ENCODE measurements around the gene CFAP74.

CFAP74 gene

GRCh38 chr1:1926886-1927660, 76.5 kb downstream of the CFAP74 start:
- Mint-ChIP-seq H3K9me3 (no peaks in the 10 kb centered on the region), H3K27ac (ENCODE audit: low read depth) (no peak overlapping the region), H3K27me3 (no peaks in the 10 kb centered on the region), H3K4me1 (no peaks in the 10 kb centered on the region), H3K4me3 (no peak overlapping the region), H3K36me3 (ENCODE audit: insufficient read depth) (no peaks in the 10 kb centered on the region)
- DNase-seq (ENCODE audit: low spot score in 2 of 2) (no peak), ATAC-seq (replicated peaks; ENCODE audit: extremely low read depth, poor library complexity, severe bottlenecking) (no peak)

- H3K4me3 Mint-ChIP-seq: no peak overlapping the region
- H3K4me1 Mint-ChIP-seq: no peaks in the 10 kb centered on the region
These were observed 77.2 kb downstream of the CFAP74 start for GRCh38 chr1:1926346-1926811.

GRCh38 chr1:1925437-1926345, 77.9 kb downstream of the CFAP74 start:
- DNase-seq (ENCODE audit: low spot score in 2 of 2) (no peak), ATAC-seq (replicated peaks; ENCODE audit: extremely low read depth, poor library complexity, severe bottlenecking) (no peak)
- Mint-ChIP-seq H3K27ac (ENCODE audit: low read depth) (no peak overlapping the region), H3K9me3 (no peaks in the 10 kb centered on the region), H3K4me3 (no peak overlapping the region), H3K4me1 (no peaks in the 10 kb centered on the region), H3K36me3 (ENCODE audit: insufficient read depth) (no peaks in the 10 kb centered on the region), H3K27me3 (no peaks in the 10 kb centered on the region)

More at GRCh38 chr1:1926346-1926811, 77.2 kb downstream of the CFAP74 start:
- Mint-ChIP-seq H3K27ac (ENCODE audit: low read depth) (no peak overlapping the region), H3K9me3 (no peaks in the 10 kb centered on the region), H3K36me3 (ENCODE audit: insufficient read depth) (no peaks in the 10 kb centered on the region), H3K27me3 (no peaks in the 10 kb centered on the region)
- DNase-seq (ENCODE audit: low spot score in 2 of 2) (no peak), ATAC-seq (replicated peaks; ENCODE audit: extremely low read depth, poor library complexity, severe bottlenecking) (no peak)

- H3K36me3 Mint-ChIP-seq (ENCODE audit: insufficient read depth): no peaks in the 10 kb centered on the region
These were observed 78.7 kb downstream of the CFAP74 start for GRCh38 chr1:1924849-1925248.

GRCh38 chr1:1924386-1924785, 79.2 kb downstream of the CFAP74 start:
- no peak overlapping the region for H3K4me3 Mint-ChIP-seq
- DNase-seq (ENCODE audit: low spot score in 2 of 2) (no peak), ATAC-seq (replicated peaks; ENCODE audit: extremely low read depth, poor library complexity, severe bottlenecking) (no peak)
- no peaks in the 10 kb centered on the region for H3K4me1 Mint-ChIP-seq
- H3K36me3 Mint-ChIP-seq (ENCODE audit: insufficient read depth): peaks cover 1% of the 10 kb centered on the region
- H3K27ac Mint-ChIP-seq (ENCODE audit: low read depth): no peak overlapping the region
- no peaks in the 10 kb centered on the region for H3K27me3 Mint-ChIP-seq
- no peaks in the 10 kb centered on the region for H3K9me3 Mint-ChIP-seq

More at GRCh38 chr1:1924849-1925248, 78.7 kb downstream of the CFAP74 start:
- no peak overlapping the region for H3K4me3 Mint-ChIP-seq
- ATAC-seq (replicated peaks; ENCODE audit: extremely low read depth, poor library complexity, severe bottlenecking): no peak
- H3K27me3 Mint-ChIP-seq: no peaks in the 10 kb centered on the region
- H3K4me1 Mint-ChIP-seq: no peaks in the 10 kb centered on the region
- DNase-seq (ENCODE audit: low spot score in 2 of 2): no peak
- no peaks in the 10 kb centered on the region for H3K9me3 Mint-ChIP-seq
- H3K27ac Mint-ChIP-seq (ENCODE audit: low read depth): no peak overlapping the region

- no peaks in the 10 kb centered on the region for H3K4me1 Mint-ChIP-seq
- ATAC-seq (replicated peaks; ENCODE audit: extremely low read depth, poor library complexity, severe bottlenecking): no peak
- H3K27me3 Mint-ChIP-seq: no peaks in the 10 kb centered on the region
- H3K9me3 Mint-ChIP-seq: no peaks in the 10 kb centered on the region
- peaks cover 4% of the 10 kb centered on the region for H3K36me3 Mint-ChIP-seq (ENCODE audit: insufficient read depth)
- no peak overlapping the region for H3K27ac Mint-ChIP-seq (ENCODE audit: low read depth)
- no peak overlapping the region for H3K4me3 Mint-ChIP-seq
- no peak for DNase-seq (ENCODE audit: low spot score in 2 of 2)
These were observed 80.4 kb downstream of the CFAP74 start for GRCh38 chr1:1922956-1923833.

- Mint-ChIP-seq H3K27me3 (no peaks in the 10 kb centered on the region), H3K27ac (ENCODE audit: low read depth) (no peak overlapping the region), H3K9me3 (no peaks in the 10 kb centered on the region), H3K4me1 (no peaks in the 10 kb centered on the region), H3K4me3 (no peak overlapping the region), H3K36me3 (ENCODE audit: insufficient read depth) (peaks cover 4% of the 10 kb centered on the region)
- no peak for DNase-seq (ENCODE audit: low spot score in 2 of 2)
- no peak for ATAC-seq (replicated peaks; ENCODE audit: extremely low read depth, poor library complexity, severe bottlenecking)
These were observed 81.0 kb downstream of the CFAP74 start for GRCh38 chr1:1922702-1922955.

GRCh38 chr1:1921901-1922701, 81.5 kb downstream of the CFAP74 start:
- H3K9me3 Mint-ChIP-seq: no peaks in the 10 kb centered on the region
- H3K4me3 Mint-ChIP-seq: no peak overlapping the region
- DNase-seq (ENCODE audit: low spot score in 2 of 2): no peak
- peaks cover 4% of the 10 kb centered on the region for H3K36me3 Mint-ChIP-seq (ENCODE audit: insufficient read depth)
- H3K4me1 Mint-ChIP-seq: no peaks in the 10 kb centered on the region
- H3K27me3 Mint-ChIP-seq: no peaks in the 10 kb centered on the region
- ATAC-seq (replicated peaks; ENCODE audit: extremely low read depth, poor library complexity, severe bottlenecking): no peak
- no peak overlapping the region for H3K27ac Mint-ChIP-seq (ENCODE audit: low read depth)

- H3K27me3 Mint-ChIP-seq: no peaks in the 10 kb centered on the region
- no peak overlapping the region for H3K4me3 Mint-ChIP-seq
- no peak overlapping the region for H3K27ac Mint-ChIP-seq (ENCODE audit: low read depth)
- H3K4me1 Mint-ChIP-seq: no peaks in the 10 kb centered on the region
- no peaks in the 10 kb centered on the region for H3K9me3 Mint-ChIP-seq
- ATAC-seq (replicated peaks; ENCODE audit: extremely low read depth, poor library complexity, severe bottlenecking) (no peak), DNase-seq (ENCODE audit: low spot score in 2 of 2) (no peak)
- H3K36me3 Mint-ChIP-seq (ENCODE audit: insufficient read depth): peaks cover 4% of the 10 kb centered on the region
These were observed 82.1 kb downstream of the CFAP74 start for GRCh38 chr1:1921459-1921862.

- Mint-ChIP-seq H3K4me1 (no peaks in the 10 kb centered on the region), H3K27me3 (no peaks in the 10 kb centered on the region), H3K36me3 (ENCODE audit: insufficient read depth) (peaks cover 5% of the 10 kb centered on the region), H3K4me3 (no peak overlapping the region), H3K9me3 (no peaks in the 10 kb centered on the region), H3K27ac (ENCODE audit: low read depth) (no peak overlapping the region)
- no peak for DNase-seq (ENCODE audit: low spot score in 2 of 2)
- no peak for ATAC-seq (replicated peaks; ENCODE audit: extremely low read depth, poor library complexity, severe bottlenecking)
These were observed 82.8 kb downstream of the CFAP74 start for GRCh38 chr1:1920608-1921458.

- Mint-ChIP-seq H3K27ac (ENCODE audit: low read depth) (no peak overlapping the region), H3K4me3 (no peak overlapping the region), H3K9me3 (no peaks in the 10 kb centered on the region), H3K4me1 (no peaks in the 10 kb centered on the region), H3K36me3 (ENCODE audit: insufficient read depth) (peaks cover 5% of the 10 kb centered on the region), H3K27me3 (no peaks in the 10 kb centered on the region)
- DNase-seq (ENCODE audit: low spot score in 2 of 2): no peak
- ATAC-seq (replicated peaks; ENCODE audit: extremely low read depth, poor library complexity, severe bottlenecking): no peak
These were observed 83.5 kb downstream of the CFAP74 start for GRCh38 chr1:1920057-1920607.

Measured in central memory CD8-positive, alpha-beta T cell (primary cell).